Skin of body (tissue), 3 donors: ENCODE results near the gene TBC1D3K. TPM values are rescaled to one million over a fixed set of nuclear protein-coding genes. Genes with fewer than 3 reads are reported as not detected.
"Not testable (repeated sequence)": the region's sequence is repeated elsewhere in the genome, so short reads cannot be mapped to it uniquely, and the experiment has no call there.

ENCODE experiments used
- DNase-seq: peaks from one replicate; lab custom pipeline; 2025; lab: John Stamatoyannopoulos, UW
- small RNA-seq: library from RNA; depleted of rRNA; stranded (forward); fragments of <200 nt; gene quantifications from one replicate; pipeline ENCODE3, GENCODE V24; 2014; ENCODE audit warnings: low replicate concordance
- total RNA-seq: library from RNA; depleted of rRNA; stranded (reverse); fragments of >200 nt; gene quantifications from one replicate; pipeline ENCODE4 v1.2.3, GENCODE V29; 2014

Gene TBC1D3K
- not detected for total RNA-seq

GRCh38 chr17:37924115-37924514 lies at the start of gene TBC1D3K:
Gene TBC1D3K, plus strand, starts transcription at chr17:37924415. Its CDS starts 1,585 bp downstream, at chr17:37926000.
- DNase-seq = not testable (repeated sequence)

DNA sequence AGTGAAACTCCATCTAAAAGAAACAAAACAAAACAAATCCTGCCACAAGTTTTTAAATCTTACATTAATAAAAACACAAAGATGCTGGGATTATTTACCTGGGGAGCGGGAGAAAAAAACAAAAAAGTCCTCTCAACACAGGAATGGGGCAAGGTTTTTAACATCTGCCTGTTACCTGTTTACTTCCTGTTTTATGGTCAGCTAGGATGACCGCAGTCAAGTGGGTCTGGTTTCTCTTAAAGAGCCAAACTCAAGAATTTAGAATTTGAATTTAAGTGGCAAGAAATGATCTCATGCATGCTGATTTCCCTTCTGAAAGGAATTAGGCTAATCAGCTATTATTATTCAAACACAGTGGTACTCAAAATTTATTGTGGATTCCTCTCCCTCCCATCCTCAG lies 39.7 kb upstream of the TBC1D3K start:
- DNase-seq = no peak

DNA sequence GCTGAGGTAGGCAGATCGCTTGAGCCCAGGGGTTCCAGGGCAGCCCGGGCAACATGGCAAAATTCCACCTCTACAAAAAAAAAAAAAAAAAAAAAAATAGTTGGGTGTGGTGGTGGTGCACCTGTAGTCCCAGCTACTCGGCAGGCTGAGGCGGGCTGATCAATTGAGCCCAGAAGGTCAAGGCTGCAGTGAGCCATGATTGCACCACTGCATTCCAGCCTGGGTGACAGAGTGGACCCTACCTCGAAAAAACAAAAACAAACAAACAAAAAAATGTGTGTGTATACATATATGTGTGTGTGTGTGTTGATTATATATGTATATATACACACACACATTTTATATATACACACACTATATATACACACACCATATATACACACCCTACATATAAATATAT lies 39.1 kb upstream of the TBC1D3K start:
- DNase-seq = no peak

DNA sequence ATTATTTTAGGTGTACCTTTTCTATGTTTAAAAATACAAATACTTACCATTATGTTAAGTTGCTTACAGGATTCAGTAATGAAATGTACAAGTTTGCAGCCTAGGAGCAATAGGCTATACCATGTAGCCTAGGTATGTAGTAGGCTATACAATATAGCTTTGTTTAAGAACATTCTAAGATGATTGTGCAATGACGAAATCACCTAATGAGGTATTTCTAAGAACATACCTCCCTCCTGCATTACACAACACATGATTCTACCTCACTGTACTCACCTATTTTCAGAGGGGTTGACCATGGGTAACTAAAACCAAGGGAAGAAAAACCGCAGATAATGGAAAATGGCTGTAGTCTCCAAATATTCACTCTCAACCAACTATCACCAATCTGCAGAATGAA lies 35.3 kb upstream of the TBC1D3K start:
- DNase-seq = no peak

GRCh38 chr17:37896961-37897360 lies 27.3 kb upstream of the TBC1D3K start:
- DNase-seq = not testable (repeated sequence)

Small RNAs within 50 kb of the gene (small RNA-seq; reads per million reads assigned to genes)
- gene RF00001 = not detected
- gene RNU6-489P = not detected

Other genes starting within 250 kb of the TBC1D3K start
- not detected for gene HNF1B, start 179.4 kb upstream of the TBC1D3K start, total RNA-seq
- gene TBC1D3L, start 64.6 kb downstream of the TBC1D3K start, total RNA-seq = 2.8 TPM
- gene TBC1D3D, start 79.6 kb downstream of the TBC1D3K start, total RNA-seq = 2.3 TPM
- gene TBC1D3C, start 144.2 kb downstream of the TBC1D3K start, total RNA-seq = not detected
- not detected for gene TBC1D3E, start 203.5 kb downstream of the TBC1D3K start, total RNA-seq